GM23338 (cell line): ENCODE measurements around the gene TNPO1. TPM values are rescaled to one million over a fixed set of nuclear protein-coding genes. Genes with fewer than 3 reads are reported as not detected.

Experiments
- ATAC-seq: fragments of 200-7000 bp; cut with Tn5 transposase; 3 replicates; pipeline ENCODE4 v1.9.1; 2020
- DNase-seq: peaks from one replicate; pipeline ENCODE4 v3.0.0-alpha.2; 2015; ENCODE audit warnings: low spot score
- H2AFZ ChIP-seq: fragments of 200-600 bp; sonication (generic); 2 replicates; pipeline ENCODE4 v1.8.0; 2016; ENCODE audit warnings: antibody characterized with exemption, mild to moderate bottlenecking, moderate library complexity
- H3F3A ChIP-seq: fragments of 200-600 bp; sonication (generic); replicated peaks from 2 replicates; pipeline ENCODE4 v1.8.0; 2017; ENCODE audit warnings: antibody characterized with exemption, mixed run types, low read depth
- H3K27ac ChIP-seq: fragments of 200-600 bp; sonication (generic); 2 replicates; pipeline ENCODE4 v1.6.1; 2016; ENCODE audit warnings: low read depth
- H3K27me3 ChIP-seq: fragments of 200-600 bp; sonication (generic); 2 replicates; pipeline ENCODE4 v1.8.0; 2016; ENCODE audit warnings: mild to moderate bottlenecking, mixed run types, moderate library complexity; ENCODE audit not compliant: insufficient read depth
- H3K36me3 ChIP-seq: fragments of 200-600 bp; sonication (generic); 2 replicates; pipeline ENCODE4 v1.8.0; 2016; ENCODE audit warnings: mild to moderate bottlenecking; ENCODE audit not compliant: insufficient read depth
- H3K4me1 ChIP-seq: fragments of 200-600 bp; sonication (generic); 2 replicates; pipeline ENCODE4 v1.8.0; 2016; ENCODE audit warnings: mild to moderate bottlenecking, moderate library complexity; ENCODE audit not compliant: insufficient read depth
- H3K4me2 ChIP-seq: fragments of 200-600 bp; sonication (generic); 2 replicates; pipeline ENCODE4 v1.7.1; 2017; ENCODE audit warnings: mixed run types
- H3K4me3 ChIP-seq: fragments of 200-600 bp; sonication (generic); 2 replicates; pipeline ENCODE4 v1.6.1; 2016; ENCODE audit warnings: mixed run types
- H3K79me2 ChIP-seq: fragments of 200-600 bp; sonication (generic); replicated peaks from 2 replicates; pipeline ENCODE4 v1.8.0; 2017; ENCODE audit warnings: mild to moderate bottlenecking; ENCODE audit not compliant: insufficient read depth
- H3K9me2 ChIP-seq: fragments of 200-600 bp; sonication (generic); 2 replicates; pipeline ENCODE4 v1.8.0; 2017; ENCODE audit not compliant: insufficient read depth
- H4K20me1 ChIP-seq: fragments of 200-600 bp; sonication (generic); replicated peaks from 2 replicates; pipeline ENCODE4 v1.8.0; 2017; ENCODE audit warnings: mild to moderate bottlenecking; ENCODE audit not compliant: insufficient read depth
- H3K27ac Mint-ChIP-seq: 2 replicates; pipeline ENCODE4 v1.8.0; 2020; ENCODE audit warnings: inconsistent platforms, mild to moderate bottlenecking, moderate library complexity, mixed read lengths
- H3K27me3 Mint-ChIP-seq: 3 replicates; pipeline ENCODE4 v1.8.0; 2022; ENCODE audit warnings: low read depth, mild to moderate bottlenecking, moderate library complexity, mixed read lengths, inconsistent platforms; ENCODE audit not compliant: insufficient read depth, poor library complexity
- H3K36me3 Mint-ChIP-seq: 3 replicates; pipeline ENCODE4 v1.8.0; 2021; ENCODE audit warnings: low read depth, mild to moderate bottlenecking, inconsistent platforms, moderate library complexity, mixed read lengths
- H3K4me1 Mint-ChIP-seq: 3 replicates; pipeline ENCODE4 v1.8.0; 2020; ENCODE audit warnings: mild to moderate bottlenecking, inconsistent platforms, mixed read lengths
- H3K4me3 Mint-ChIP-seq: 3 replicates; pipeline ENCODE4 v1.8.0; 2021; ENCODE audit warnings: moderate library complexity, mild to moderate bottlenecking, inconsistent platforms, mixed read lengths
- H3K9me3 Mint-ChIP-seq: 3 replicates; pipeline ENCODE4 v1.8.0; 2020; ENCODE audit warnings: moderate library complexity, mild to moderate bottlenecking, inconsistent platforms, mixed read lengths
- CREB1 ChIP-seq: fragments of 250-450 bp; sonication (Bioruptor Pico); IDR thresholded peaks from 2 replicates; pipeline ENCODE4 v1.5.0; 2020; ENCODE audit warnings: low read depth, mild to moderate bottlenecking, moderate library complexity
- EZH2 ChIP-seq: fragments of 200-600 bp; sonication (generic); IDR thresholded peaks from one replicate; pipeline ENCODE4 v1.8.0; 2017; ENCODE audit warnings: antibody characterized with exemption, mild to moderate bottlenecking, low read depth; ENCODE audit not compliant: unreplicated experiment
- EZH2phosphoT487 ChIP-seq: fragments of 200-600 bp; sonication (generic); IDR thresholded peaks from one replicate; pipeline ENCODE4 v1.8.1; 2018; ENCODE audit warnings: antibody characterized with exemption; ENCODE audit not compliant: unreplicated experiment
- JUNB ChIP-seq: IDR thresholded peaks from one replicate; pipeline ENCODE4 v1.6.1; 2016; ENCODE audit warnings: antibody characterized with exemption; ENCODE audit not compliant: unreplicated experiment
- NANOG ChIP-seq: IDR thresholded peaks from 2 replicates; pipeline ENCODE4 v1.6.1; 2016; ENCODE audit warnings: antibody characterized with exemption, borderline replicate concordance
- POLR2AphosphoS5 ChIP-seq: IDR thresholded peaks from 2 replicates; pipeline ENCODE4 v1.6.1; 2016; ENCODE audit warnings: antibody characterized with exemption, low read depth
- STAT1 ChIP-seq: IDR thresholded peaks from one replicate; pipeline ENCODE4 v1.6.1; 2016; ENCODE audit warnings: antibody characterized with exemption; ENCODE audit not compliant: unreplicated experiment
- ZNF114 ChIP-seq: fragments of 250-450 bp; sonication (Bioruptor Pico); IDR thresholded peaks from 2 replicates; pipeline ENCODE4 v1.5.0; 2020; ENCODE audit warnings: mild to moderate bottlenecking, moderate library complexity
- polyA plus RNA-seq: library from polyadenylated mRNA; unstranded; fragments of >200 nt; fragmentation: Nextera tagmentation; extraction: Ambion mirVana; gene quantifications from 2 replicates; pipeline ENCODE4 v1.2.1, GENCODE V29; 2016
- total RNA-seq: library from RNA; depleted of rRNA; stranded (reverse); fragments of >200 nt; shearing (Covaris generic); gene quantifications from 2 replicates; pipeline ENCODE4 v1.2.3, GENCODE V29; 2014
- TF ChIP-seq, protein P1 (sequence below), 2 experiments: fragments of 200-600 bp in 1 of 2; sonication (generic) in 1 of 2; conservative IDR thresholded peaks; 2 replicates each; pipeline versions ENCODE4 v1.5.1 to v1.6.1; 2016 to 2017; ENCODE audit warnings: antibody characterized with exemption in 2 of 2, low read depth in 2 of 2, mild to moderate bottlenecking in 2 of 2, moderate library complexity in 1 of 2
- TF ChIP-seq, protein P2 (sequence below): IDR thresholded peaks from one replicate; pipeline ENCODE4 v1.6.1; 2018; ENCODE audit warnings: antibody characterized with exemption; ENCODE audit not compliant: unreplicated experiment
- TF ChIP-seq, protein P3 (sequence below): IDR thresholded peaks from 2 replicates; pipeline ENCODE4 v1.6.1; 2016; ENCODE audit warnings: antibody characterized with exemption

The TNPO1 gene
- total and polyA plus RNA-seq, 2 experiments from 2014 or later: 117 to 197 TPM

DNA sequence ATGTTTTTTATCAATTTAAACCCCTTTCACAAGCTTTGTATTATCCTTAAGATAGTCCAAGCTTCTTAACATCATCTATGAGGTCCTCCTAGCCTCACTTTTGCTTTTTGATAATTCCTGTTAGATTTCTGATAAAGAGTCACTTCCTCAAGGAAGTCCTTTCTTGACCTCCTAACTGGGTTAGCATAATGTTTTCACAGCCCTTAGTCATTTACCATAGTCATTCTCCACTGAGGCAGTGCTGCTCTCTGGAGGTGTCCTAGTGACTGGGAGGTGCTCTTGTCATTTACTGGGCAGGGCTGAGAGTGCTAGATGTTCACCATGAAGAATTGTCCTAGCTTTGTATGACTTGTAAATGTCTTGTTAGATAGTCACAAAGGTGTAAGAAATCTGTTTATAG lies 26.4 kb downstream of the TNPO1 start:
- H3K27ac Mint-ChIP-seq: peak overlapping the region; percentile 92
- Histone ChIP-seq H4K20me1 (no peaks in the 10 kb centered on the region; the same call in 1 of the 2 replicates), H3K4me2 (no peak overlapping the region), H3F3A (no peaks in the 10 kb centered on the region), H3K4me3 (no peak overlapping the region), H3K27ac (no peak overlapping the region), H3K9me2 (no peaks in the 10 kb centered on the region), H3K79me2 (peaks cover 17% of the 10 kb centered on the region), H2AFZ (no peak overlapping the region), H3K36me3 (no peaks in the 10 kb centered on the region), H3K27me3 (no peaks in the 10 kb centered on the region), H3K4me1 (peaks cover 14% of the 10 kb centered on the region; the same call in 1 of the 2 replicates)
- peak; percentile 87 for ATAC-seq
- peaks cover 37% of the 10 kb centered on the region for H3K4me1 Mint-ChIP-seq
- H3K36me3 Mint-ChIP-seq: no peaks in the 10 kb centered on the region
- no peak overlapping the region for H3K4me3 Mint-ChIP-seq
- DNase-seq: peak; percentile 27
- H3K9me3 Mint-ChIP-seq: no peaks in the 10 kb centered on the region
- TF ChIP-seq STAT1: no peak
- TF ChIP-seq, protein P1, sequence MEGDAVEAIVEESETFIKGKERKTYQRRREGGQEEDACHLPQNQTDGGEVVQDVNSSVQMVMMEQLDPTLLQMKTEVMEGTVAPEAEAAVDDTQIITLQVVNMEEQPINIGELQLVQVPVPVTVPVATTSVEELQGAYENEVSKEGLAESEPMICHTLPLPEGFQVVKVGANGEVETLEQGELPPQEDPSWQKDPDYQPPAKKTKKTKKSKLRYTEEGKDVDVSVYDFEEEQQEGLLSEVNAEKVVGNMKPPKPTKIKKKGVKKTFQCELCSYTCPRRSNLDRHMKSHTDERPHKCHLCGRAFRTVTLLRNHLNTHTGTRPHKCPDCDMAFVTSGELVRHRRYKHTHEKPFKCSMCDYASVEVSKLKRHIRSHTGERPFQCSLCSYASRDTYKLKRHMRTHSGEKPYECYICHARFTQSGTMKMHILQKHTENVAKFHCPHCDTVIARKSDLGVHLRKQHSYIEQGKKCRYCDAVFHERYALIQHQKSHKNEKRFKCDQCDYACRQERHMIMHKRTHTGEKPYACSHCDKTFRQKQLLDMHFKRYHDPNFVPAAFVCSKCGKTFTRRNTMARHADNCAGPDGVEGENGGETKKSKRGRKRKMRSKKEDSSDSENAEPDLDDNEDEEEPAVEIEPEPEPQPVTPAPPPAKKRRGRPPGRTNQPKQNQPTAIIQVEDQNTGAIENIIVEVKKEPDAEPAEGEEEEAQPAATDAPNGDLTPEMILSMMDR (conservative IDR thresholded peaks at IDR 0.05; ENCODE audit: low read depth in 2 of 2): peak in 1 of 2 experiments; percentile 55; a peak in 2 of 4 replicates
- H3K27me3 Mint-ChIP-seq: no peaks in the 10 kb centered on the region

DNA sequence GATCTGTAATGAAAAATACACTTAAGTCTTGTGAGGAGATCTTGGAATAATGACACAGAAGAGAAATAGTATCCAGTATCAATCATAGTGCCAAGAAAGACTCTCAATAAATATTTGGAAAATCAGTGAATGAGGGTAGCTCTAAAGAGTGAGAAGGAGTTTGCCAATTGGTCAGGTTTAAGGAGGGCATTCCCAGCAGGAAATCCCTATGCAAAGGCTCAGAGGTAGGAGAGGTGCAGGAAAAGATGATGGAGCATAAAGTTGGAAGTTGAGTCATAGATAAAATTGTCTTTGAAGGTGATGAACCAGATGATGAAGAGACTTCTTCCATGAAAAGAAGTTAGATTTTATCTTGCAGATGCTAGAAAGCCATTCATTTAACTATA lies 27.8 kb downstream of the TNPO1 start:
- Histone ChIP-seq H3K9me2 (no peaks in the 10 kb centered on the region), H2AFZ (no peak overlapping the region), H3K4me3 (no peak overlapping the region), H3K4me1 (peaks cover 14% of the 10 kb centered on the region; the same call in 1 of the 2 replicates), H3F3A (no peaks in the 10 kb centered on the region), H4K20me1 (peaks cover under 1% of the 10 kb centered on the region; the same call in 1 of the 2 replicates), H3K79me2 (peaks cover 21% of the 10 kb centered on the region), H3K27me3 (no peaks in the 10 kb centered on the region), H3K4me2 (no peak overlapping the region), H3K36me3 (no peaks in the 10 kb centered on the region), H3K27ac (no peak overlapping the region; the same call in 1 of the 2 replicates)
- peaks cover 2% of the 10 kb centered on the region for H3K27me3 Mint-ChIP-seq
- TF ChIP-seq ZNF114 (CRISPR knock-in tag): no peak
- peaks cover 38% of the 10 kb centered on the region for H3K4me1 Mint-ChIP-seq
- H3K9me3 Mint-ChIP-seq: no peaks in the 10 kb centered on the region
- H3K4me3 Mint-ChIP-seq: no peak overlapping the region
- no peak overlapping the region; the same call in 1 of the 2 replicates for H3K27ac Mint-ChIP-seq
- peaks cover 4% of the 10 kb centered on the region for H3K36me3 Mint-ChIP-seq
- DNase-seq: no peak
- no peak for ATAC-seq

DNA sequence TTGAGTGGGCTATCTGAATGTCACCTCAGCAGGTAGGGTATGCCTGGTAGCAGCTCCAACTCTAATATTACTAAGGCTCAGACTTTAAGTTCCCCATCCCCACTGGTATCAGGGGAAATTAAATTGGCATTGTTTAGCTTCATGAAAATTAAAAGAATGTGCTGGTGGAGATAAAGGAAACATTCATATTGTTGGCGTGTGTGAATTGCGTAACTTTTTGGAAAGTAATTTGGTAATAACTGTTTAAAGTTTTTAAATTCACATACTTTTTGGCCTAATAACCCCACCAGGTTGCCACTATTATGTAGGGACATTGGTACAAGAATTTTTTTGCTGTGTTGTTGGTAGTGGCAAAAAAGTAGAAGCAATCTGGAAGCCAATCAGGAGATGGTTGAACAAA lies 29.4 kb downstream of the TNPO1 start:
- peaks cover 38% of the 10 kb centered on the region for H3K79me2 ChIP-seq
- DNase-seq (no peak), ATAC-seq (no peak)
- no peak overlapping the region for H3K27ac Mint-ChIP-seq
- no peaks in the 10 kb centered on the region for H3K9me2 ChIP-seq
- H3K36me3 ChIP-seq: no peaks in the 10 kb centered on the region
- H4K20me1 ChIP-seq: peaks cover 16% of the 10 kb centered on the region
- H2AFZ ChIP-seq: no peak overlapping the region
- H3K27me3 ChIP-seq: no peaks in the 10 kb centered on the region
- peaks cover 4% of the 10 kb centered on the region for H3K27me3 Mint-ChIP-seq
- no peak overlapping the region for H3K4me3 ChIP-seq
- H3F3A ChIP-seq: no peaks in the 10 kb centered on the region
- H3K9me3 Mint-ChIP-seq: no peaks in the 10 kb centered on the region
- H3K4me3 Mint-ChIP-seq: no peak overlapping the region
- no peak overlapping the region for H3K4me2 ChIP-seq
- H3K4me1 Mint-ChIP-seq: peaks cover 48% of the 10 kb centered on the region
- H3K27ac ChIP-seq: no peak overlapping the region
- H3K36me3 Mint-ChIP-seq: peaks cover 14% of the 10 kb centered on the region
- H3K4me1 ChIP-seq: peaks cover 29% of the 10 kb centered on the region; the same call in 1 of the 2 replicates
- TF ChIP-seq, protein P2, sequence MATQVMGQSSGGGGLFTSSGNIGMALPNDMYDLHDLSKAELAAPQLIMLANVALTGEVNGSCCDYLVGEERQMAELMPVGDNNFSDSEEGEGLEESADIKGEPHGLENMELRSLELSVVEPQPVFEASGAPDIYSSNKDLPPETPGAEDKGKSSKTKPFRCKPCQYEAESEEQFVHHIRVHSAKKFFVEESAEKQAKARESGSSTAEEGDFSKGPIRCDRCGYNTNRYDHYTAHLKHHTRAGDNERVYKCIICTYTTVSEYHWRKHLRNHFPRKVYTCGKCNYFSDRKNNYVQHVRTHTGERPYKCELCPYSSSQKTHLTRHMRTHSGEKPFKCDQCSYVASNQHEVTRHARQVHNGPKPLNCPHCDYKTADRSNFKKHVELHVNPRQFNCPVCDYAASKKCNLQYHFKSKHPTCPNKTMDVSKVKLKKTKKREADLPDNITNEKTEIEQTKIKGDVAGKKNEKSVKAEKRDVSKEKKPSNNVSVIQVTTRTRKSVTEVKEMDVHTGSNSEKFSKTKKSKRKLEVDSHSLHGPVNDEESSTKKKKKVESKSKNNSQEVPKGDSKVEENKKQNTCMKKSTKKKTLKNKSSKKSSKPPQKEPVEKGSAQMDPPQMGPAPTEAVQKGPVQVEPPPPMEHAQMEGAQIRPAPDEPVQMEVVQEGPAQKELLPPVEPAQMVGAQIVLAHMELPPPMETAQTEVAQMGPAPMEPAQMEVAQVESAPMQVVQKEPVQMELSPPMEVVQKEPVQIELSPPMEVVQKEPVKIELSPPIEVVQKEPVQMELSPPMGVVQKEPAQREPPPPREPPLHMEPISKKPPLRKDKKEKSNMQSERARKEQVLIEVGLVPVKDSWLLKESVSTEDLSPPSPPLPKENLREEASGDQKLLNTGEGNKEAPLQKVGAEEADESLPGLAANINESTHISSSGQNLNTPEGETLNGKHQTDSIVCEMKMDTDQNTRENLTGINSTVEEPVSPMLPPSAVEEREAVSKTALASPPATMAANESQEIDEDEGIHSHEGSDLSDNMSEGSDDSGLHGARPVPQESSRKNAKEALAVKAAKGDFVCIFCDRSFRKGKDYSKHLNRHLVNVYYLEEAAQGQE: no peak
- TF ChIP-seq ZNF114 (CRISPR knock-in tag) (no peak), EZH2phosphoT487 (no peak), CREB1 (no peak), POLR2AphosphoS5 (no peak), NANOG (no peak), JUNB (no peak), EZH2 (no peak), STAT1 (no peak)
- TF ChIP-seq, protein P3, sequence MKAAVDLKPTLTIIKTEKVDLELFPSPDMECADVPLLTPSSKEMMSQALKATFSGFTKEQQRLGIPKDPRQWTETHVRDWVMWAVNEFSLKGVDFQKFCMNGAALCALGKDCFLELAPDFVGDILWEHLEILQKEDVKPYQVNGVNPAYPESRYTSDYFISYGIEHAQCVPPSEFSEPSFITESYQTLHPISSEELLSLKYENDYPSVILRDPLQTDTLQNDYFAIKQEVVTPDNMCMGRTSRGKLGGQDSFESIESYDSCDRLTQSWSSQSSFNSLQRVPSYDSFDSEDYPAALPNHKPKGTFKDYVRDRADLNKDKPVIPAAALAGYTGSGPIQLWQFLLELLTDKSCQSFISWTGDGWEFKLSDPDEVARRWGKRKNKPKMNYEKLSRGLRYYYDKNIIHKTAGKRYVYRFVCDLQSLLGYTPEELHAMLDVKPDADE: no peak
- TF ChIP-seq, protein P1 (conservative IDR thresholded peaks at IDR 0.05; ENCODE audit: low read depth in 2 of 2): no peak
